GM12878 (cell line): ENCODE results near the gene SLC23A2. TPM values are rescaled to one million over a fixed set of nuclear protein-coding genes. Genes with fewer than 3 reads are reported as not detected.
A peak's percentile ranks its signal among the peaks of the same experiment; 100 is the strongest.

Experiments used
- ATAC-seq: fragments of 200-7000 bp; cut with Tn5 transposase; 3 replicates; pipeline ENCODE4 v1.9.1; 2020; ENCODE audit warnings: mild to moderate bottlenecking, moderate library complexity
- BruUV-seq: library from RNA; stranded (reverse); fragments of 400-500 nt; replicated peaks from 2 replicates; lab custom pipeline; 2021; lab: Mats Ljungman, UMichigan
- CTCF ChIA-PET: fragments of 300-600 bp; sonication (Branson Sonifier 250); formaldehyde crosslinking; extraction: SDS; loops from one replicate; lab custom pipeline; 2021; ENCODE audit warnings: inconsistent platforms; lab: Yijun Ruan, JAX
- POLR2A ChIA-PET: fragments of 350-600 bp; formaldehyde crosslinking; extraction: SDS; loops from one replicate; lab custom pipeline; 2021; ENCODE audit warnings: inconsistent platforms; lab: Charles Lee
- RAD21 ChIA-PET: fragments of 300-600 bp; sonication (Branson Sonifier 250); formaldehyde crosslinking; loops from one replicate; lab custom pipeline; 2023; ENCODE audit warnings: antibody characterized with exemption; ENCODE audit not compliant: unreplicated experiment; lab: Charles Lee
- SMC1A ChIA-PET: fragments of 300-600 bp; sonication (Branson Sonifier 250); formaldehyde crosslinking; loops from one replicate; lab custom pipeline; 2023; ENCODE audit not compliant: unreplicated experiment, uncharacterized antibody; lab: Charles Lee
- DNase-seq: peaks from one replicate; pipeline ENCODE4 v3.0.0-alpha.2; 2011; ENCODE audit warnings: low read depth, low spot score
- FAIRE-seq: peaks from 3 replicates; lab custom pipeline; 2011; peaks lifted over from hg19 to GRCh38; lab: Jason Lieb, UNC
- H2AFZ ChIP-seq: 2 replicates; pipeline ENCODE4 v1.6.0; 2011; ENCODE audit warnings: low read depth, low read length, control low read depth; ENCODE audit not compliant: control insufficient read depth
- H3K27ac ChIP-seq: 2 replicates; pipeline ENCODE4 v1.5.1; 2011; ENCODE audit warnings: control low read depth; ENCODE audit not compliant: control insufficient read depth, insufficient read depth
- H3K27me3 ChIP-seq, 2 experiments: replicated peaks in 1 of 2; 2 replicates each; pipeline versions ENCODE4 v1.6.0 to v1.6.1; 2011; ENCODE audit warnings: low read length in 1 of 2; ENCODE audit not compliant: control insufficient read depth in 2 of 2, insufficient read depth in 2 of 2
- H3K36me3 ChIP-seq, 2 experiments: 2 replicates each; pipeline ENCODE4 v1.5.1; 2011; ENCODE audit warnings: low read length in 1 of 2; ENCODE audit not compliant: control insufficient read depth in 2 of 2, insufficient read depth in 2 of 2
- H3K4me1 ChIP-seq: 2 replicates; pipeline ENCODE4 v1.6.1; 2011; ENCODE audit warnings: mild to moderate bottlenecking, low read length, moderate library complexity, mixed read lengths; ENCODE audit not compliant: control insufficient read depth, insufficient read depth
- H3K4me2 ChIP-seq: 2 replicates; pipeline ENCODE4 v1.6.0; 2011; ENCODE audit warnings: control low read depth; ENCODE audit not compliant: control insufficient read depth, insufficient read depth
- H3K4me3 ChIP-seq: fragments of 200-600 bp; sonication (generic); 2 replicates; pipeline ENCODE4 v1.5.1; 2016
- H3K79me2 ChIP-seq: 2 replicates; pipeline ENCODE4 v1.6.0; 2011; ENCODE audit warnings: low read length; ENCODE audit not compliant: control insufficient read depth, insufficient read depth
- H3K9ac ChIP-seq: 2 replicates; pipeline ENCODE4 v1.8.0; 2011; ENCODE audit warnings: low read length, control low read depth, mixed read lengths; ENCODE audit not compliant: control insufficient read depth, insufficient read depth
- H3K9me3 ChIP-seq: replicated peaks from 3 replicates; pipeline ENCODE4 v1.5.1; 2011; ENCODE audit warnings: mild to moderate bottlenecking, low read length; ENCODE audit not compliant: control insufficient read depth, insufficient read depth
- H4K20me1 ChIP-seq: 2 replicates; pipeline ENCODE4 v1.6.0; 2011; ENCODE audit not compliant: control insufficient read depth, insufficient read depth
- CTCF ChIP-seq, 3 experiments: IDR thresholded peaks in 2 of 3; conservative IDR thresholded peaks in 1 of 3; 2 replicates each; pipeline ENCODE4 v1.5.1; 2011; ENCODE audit warnings: low read depth in 3 of 3, low read length in 3 of 3, mild to moderate bottlenecking in 3 of 3, control low read depth in 2 of 3, moderate library complexity in 2 of 3, inconsistent platforms in 1 of 3, mixed read lengths in 1 of 3; ENCODE audit not compliant: control insufficient read depth in 2 of 3, insufficient read depth in 1 of 3; ENCODE audit errors: extremely low read depth in 1 of 3
- HDAC6 ChIP-seq: fragments of 200-600 bp; sonication (generic); IDR thresholded peaks from one replicate; pipeline ENCODE4 v1.8.0; 2017; ENCODE audit warnings: antibody characterized with exemption; ENCODE audit not compliant: unreplicated experiment
- NFYB ChIP-seq: IDR thresholded peaks from 2 replicates; pipeline ENCODE4 v1.6.1; 2011; ENCODE audit warnings: low read depth, mild to moderate bottlenecking, low read length, improper control_type of control experiment, moderate library complexity; ENCODE audit not compliant: insufficient read depth
- RAD21 ChIP-seq: IDR thresholded peaks from 2 replicates; pipeline ENCODE4 v1.6.1; 2011; ENCODE audit warnings: mild to moderate bottlenecking, low read depth, low read length, moderate library complexity; ENCODE audit not compliant: insufficient read depth
- SMC3 ChIP-seq: IDR thresholded peaks from 2 replicates; pipeline ENCODE4 v1.6.1; 2011; ENCODE audit warnings: low read length, improper control_type of control experiment, borderline replicate concordance
- WGBS: methylation state at CpG from one replicate; pipeline ENCODE4 v1.1.6; 2016; ENCODE audit warnings: low lambda C conversion rate; ENCODE audit not compliant: insufficient replicate concordance, insufficient coverage; ENCODE audit errors: missing lambda C conversion rate; 5-methylcytosine and 5-hydroxymethylcytosine counted together
- in situ Hi-C: fragments of 300-500 bp; cut with MboI; formaldehyde crosslinking; loops from 9 replicates; pipeline ENCODE4 v1.14.3; 2018; ENCODE audit warnings: mixed read lengths
- intact Hi-C: fragments of 100-400 bp; cut with micrococcal nuclease; formaldehyde crosslinking; loops from one replicate; pipeline ENCODE4 v1.14.2; 2022; ENCODE audit not compliant: unreplicated experiment
- polyA plus RNA-seq, 11 experiments: library from polyadenylated mRNA; depleted of rRNA in 4 of 11; unstranded in 6 of 11; stranded (reverse) in 5 of 11; fragments of >200 nt; fragmentation: Nextera tagmentation in 4 of 11; fragmentation: Illumina TruSeq in 1 of 11; extraction: Ambion mirVana in 4 of 11; extraction: Trizol in 1 of 11; gene quantifications; 1 replicate in 1 of 11; 2 replicates in 10 of 11; pipeline versions ENCODE4 v1.2.1 to v1.2.3, GENCODE V29; 2011 to 2016; ENCODE audit warnings: inconsistent platforms in 2 of 11, missing spikeins in 2 of 11, low read depth in 1 of 11
- total RNA-seq, 4 experiments: library from RNA; depleted of rRNA in 3 of 4; stranded (reverse); fragments of >200 nt in 3 of 4; fragmentation: Illumina TruSeq in 1 of 4; extraction: Trizol in 1 of 4; gene quantifications; 2 replicates each; pipeline versions ENCODE4 v1.2.1 to v1.2.3, GENCODE V29; 2013 to 2021

SLC23A2 gene
- total and polyA plus RNA-seq, 10 of the 15 experiments (the other 5 are each of a cell fraction or from before 2014, with no cell fraction given), result 4.4 to 56.1 (median 35.5) TPM

- CTCF ChIA-PET, result interaction anchor here (0.6 kb wide), 1 partner anchor 12 kb away, joined by 3 read pairs; no protein-coding TSS in a partner anchor
- SMC1A ChIA-PET, result no interaction called here
- H3K36me3 ChIP-seq, result peaks cover 0 to 38% of the 10 kb centered on the region in 2 experiments; a peak in 2 of 4 replicates
- H3K4me3 ChIP-seq, result no peak overlapping the region
- H3K27me3 ChIP-seq, result no peaks in the 10 kb centered on the region
- intact Hi-C loops (no loop called here), in situ Hi-C loops (no loop called here)
- no peak overlapping the region for H3K4me2 ChIP-seq
- no peak overlapping the region for H2AFZ ChIP-seq
- no peaks in the 10 kb centered on the region for H3K79me2 ChIP-seq
- peak; percentile 15 to 36 (median 35); a peak in 3 of 6 replicates for TF ChIP-seq CTCF (IDR thresholded peaks at IDR 0.05 in 2 of 3, conservative IDR thresholded peaks at IDR 0.05 in 1 of 3; ENCODE audit: control insufficient read depth in 2 of 3, extremely low read depth in 1 of 3, insufficient read depth in 1 of 3, low read depth in 3 of 3, low read length in 3 of 3)
- no peak for TF ChIP-seq NFYB
- peak; percentile 23; the same call in 1 of the 2 replicates for TF ChIP-seq SMC3
- TF ChIP-seq RAD21, result peak; percentile 30; the same call in 1 of the 2 replicates
- no peak for TF ChIP-seq HDAC6
- 57% methylated on average over 9 of the region's 9 CpGs for WGBS
- BruUV-seq, result no TSS peak
- DNase-seq (no peak), FAIRE-seq (no peak), ATAC-seq (peak; percentile 43)
- no peak overlapping the region for H3K9ac ChIP-seq
- H3K27ac ChIP-seq, result no peak overlapping the region
- H3K9me3 ChIP-seq, result no peaks in the 10 kb centered on the region
- RAD21 ChIA-PET, result no interaction called here
- H4K20me1 ChIP-seq, result no peaks in the 10 kb centered on the region; the same call in 1 of the 2 replicates
- peaks cover 10% of the 10 kb centered on the region for H3K4me1 ChIP-seq
- POLR2A ChIA-PET, result interaction anchor here (0.6 kb wide), 1 partner anchor 191 kb away, joined by 5 read pairs; no protein-coding TSS in a partner anchor
Measured at GRCh38 chr20:4896971-4897497, 104.3 kb downstream of the SLC23A2 start.
